Sigmoid colon (tissue), 7 donors: Measurements from ENCODE around the gene PCSK9. TPM values are rescaled to one million over a fixed set of nuclear protein-coding genes. Genes with fewer than 3 reads are reported as not detected.

Source experiments
- DNase-seq: peaks from one replicate; pipeline ENCODE4 v3.0.0-alpha.2; 2019
- H3K27ac ChIP-seq, 4 donors: fragments of 200-600 bp; sonication (generic); one replicate each; pipeline ENCODE4 v1.5.1; 2016 to 2019; ENCODE audit warnings: mild to moderate bottlenecking in 1 of 4
- H3K27me3 ChIP-seq, 3 donors: fragments of 200-600 bp; sonication (generic); one replicate each; pipeline ENCODE4 v1.5.1; 2019; ENCODE audit warnings: mild to moderate bottlenecking in 1 of 3
- H3K36me3 ChIP-seq, 4 donors: fragments of 200-600 bp; sonication (generic); one replicate each; pipeline ENCODE4 v1.5.1; 2016 to 2019
- H3K4me1 ChIP-seq, 4 donors: fragments of 200-600 bp; sonication (generic); one replicate each; pipeline ENCODE4 v1.5.1; 2017 to 2019
- H3K4me3 ChIP-seq, 4 donors: fragments of 200-600 bp; sonication (generic); one replicate each; pipeline ENCODE4 v1.5.1; 2017 to 2019; ENCODE audit warnings: mild to moderate bottlenecking in 2 of 4, moderate library complexity in 1 of 4
- H3K9me3 ChIP-seq, 4 donors: fragments of 200-600 bp in 3 of 4; sonication (generic) in 3 of 4; one replicate each; pipeline versions ENCODE4 v1.5.1 to v1.6.1; 2013 to 2019
- CTCF ChIP-seq, 4 experiments: fragments of 450-650 bp in 3 of 4; fragments of 200-600 bp in 1 of 4; IDR thresholded peaks; one replicate each; pipeline ENCODE4 v1.5.1; 2016 to 2019; ENCODE audit warnings: antibody characterized with exemption in 4 of 4, mild to moderate bottlenecking in 3 of 4, moderate library complexity in 2 of 4
- EP300 ChIP-seq, 4 donors: sonication (generic); formaldehyde crosslinking; IDR thresholded peaks; one replicate each; pipeline ENCODE4 v1.6.1; 2017; ENCODE audit warnings: antibody characterized with exemption in 4 of 4
- POLR2A ChIP-seq, 2 donors: fragments of 450-650 bp; IDR thresholded peaks; one replicate each; pipeline ENCODE4 v1.6.1; 2016; ENCODE audit warnings: antibody characterized with exemption in 2 of 2, mild to moderate bottlenecking in 2 of 2, moderate library complexity in 2 of 2
- POLR2AphosphoS5 ChIP-seq, 4 donors: sonication (generic); formaldehyde crosslinking; IDR thresholded peaks; one replicate each; pipeline ENCODE4 v1.6.1; 2017; ENCODE audit warnings: antibody characterized with exemption in 4 of 4
- WGBS, 2 donors: extraction: QIAGEN DNeasy Blood & Tissue Kit; methylation state at CpG; one replicate each; pipeline ENCODE4 v1.1.7; 2013; 5-methylcytosine and 5-hydroxymethylcytosine counted together
- intact Hi-C: fragments of 100-400 bp; cut with DNase I; formaldehyde crosslinking; loops from one replicate; pipeline ENCODE4 v1.15.1; 2023
- polyA plus RNA-seq, 3 donors: library from polyadenylated mRNA; stranded (reverse); fragments of 200-250 nt; gene quantifications; one replicate each; pipeline ENCODE4 v1.2.3, GENCODE V29; 2013
- total RNA-seq, 4 donors: library from RNA; depleted of rRNA; stranded (reverse); fragments of >200 nt; gene quantifications; one replicate each; pipeline ENCODE4 v1.1.0, GENCODE V29; 2016
- donor health status: healthy with polysubstance abuse.
- donor health status: Bipolar disorder and iron deficiency.
- donor health status: healthy.

The PCSK9 gene
- total and polyA plus RNA-seq, 7 donors = 0.28 to 41.9 (median 3.4) TPM; not detected in 3

DNA sequence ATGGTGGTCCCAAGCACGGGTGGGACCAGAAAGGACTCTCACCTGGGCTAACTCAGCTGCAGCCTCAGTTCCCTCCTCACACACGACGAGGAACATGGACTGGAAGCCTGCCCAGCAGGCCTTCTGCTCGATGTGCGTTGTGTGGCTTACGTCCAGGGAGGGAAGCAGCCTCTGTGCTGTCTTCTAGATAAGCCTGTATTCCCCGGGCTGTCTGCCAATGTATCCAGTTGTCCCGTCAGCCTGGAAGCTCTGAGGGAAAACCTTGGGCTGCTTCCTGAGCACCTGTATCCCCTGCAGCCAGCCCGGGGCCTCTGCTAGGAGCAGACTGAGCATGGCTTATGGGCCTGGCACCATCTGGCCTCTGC lies 10.5 kb downstream of the PCSK9 start:
- DNase-seq = no peak
- H3K36me3 ChIP-seq = no peaks in the 10 kb centered on the region
- H3K4me3 ChIP-seq = no peak overlapping the region
- no peak overlapping the region for H3K27ac ChIP-seq
- H3K27me3 ChIP-seq = no peaks in the 10 kb centered on the region
- TF ChIP-seq CTCF (IDR thresholded peaks at IDR 0.05) = no peak
- TF ChIP-seq POLR2A (IDR thresholded peaks at IDR 0.05) = no peak
- no peak for TF ChIP-seq EP300 (IDR thresholded peaks at IDR 0.05)
- peaks cover 0 to 9% (median 7%) of the 10 kb centered on the region in 4 donors for H3K4me1 ChIP-seq
- no peaks in the 10 kb centered on the region for H3K9me3 ChIP-seq
- 17 to 59% methylated on average over 9 of the region's 9 CpGs for WGBS, 2 donors
- intact Hi-C loops = no loop called here

DNA sequence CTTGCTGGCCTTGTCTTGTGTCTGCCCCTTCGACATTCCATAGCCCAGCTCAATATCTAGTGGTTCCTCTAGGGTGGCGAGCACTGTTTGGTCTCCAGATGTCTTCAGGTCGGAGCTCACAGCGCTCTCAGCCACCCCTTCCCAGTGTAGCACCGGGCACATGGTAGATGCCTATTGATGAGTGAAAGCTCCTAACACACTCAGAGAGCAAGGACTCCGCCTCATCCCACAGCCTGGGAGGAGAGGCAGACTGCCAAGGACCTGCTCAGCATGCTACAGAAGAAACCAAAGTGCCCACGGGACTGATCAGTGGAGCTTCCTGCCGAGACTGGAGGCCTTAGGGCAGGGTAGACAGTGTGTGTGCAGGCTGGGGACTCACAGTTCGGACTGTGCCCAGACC lies 10.9 kb downstream of the PCSK9 start:
- Histone ChIP-seq H3K36me3 (no peaks in the 10 kb centered on the region), H3K27me3 (no peaks in the 10 kb centered on the region), H3K4me1 (peaks cover 0 to 9% (median 7%) of the 10 kb centered on the region in 4 donors), H3K27ac (no peak overlapping the region), H3K4me3 (no peak overlapping the region), H3K9me3 (no peaks in the 10 kb centered on the region)
- DNase-seq = no peak
- TF ChIP-seq POLR2AphosphoS5 (IDR thresholded peaks at IDR 0.05) = no peak
- no peak for TF ChIP-seq CTCF (IDR thresholded peaks at IDR 0.05)
- no peak for TF ChIP-seq EP300 (IDR thresholded peaks at IDR 0.05)
- no peak for TF ChIP-seq POLR2A (IDR thresholded peaks at IDR 0.05)
- WGBS, 2 donors = 80 to 82% methylated on average over 9 of the region's 9 CpGs
- intact Hi-C loops = no loop called here

DNA sequence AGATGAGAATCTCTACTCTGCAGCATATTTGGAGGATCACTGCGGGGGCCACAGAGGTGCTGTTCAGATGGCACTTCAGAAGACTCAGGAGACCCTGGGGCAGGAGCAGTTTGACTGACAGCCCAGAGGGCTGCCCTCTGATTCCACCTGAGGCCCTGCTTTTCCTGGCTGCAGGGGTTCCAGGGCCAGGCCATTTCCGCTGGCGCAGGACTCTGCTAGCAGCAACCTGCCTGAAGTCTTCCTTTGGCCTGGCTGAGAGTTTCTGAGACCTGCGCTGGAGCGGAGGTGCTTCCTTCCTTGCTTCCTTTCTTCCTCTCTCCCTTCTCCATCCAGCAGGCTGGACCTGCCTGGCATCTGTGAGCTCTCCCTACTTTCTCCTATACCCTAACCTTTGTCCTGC lies 11.8 kb downstream of the PCSK9 start:
- no peaks in the 10 kb centered on the region for H3K36me3 ChIP-seq
- peaks cover 0 to 9% (median 7%) of the 10 kb centered on the region in 4 donors for H3K4me1 ChIP-seq
- no peaks in the 10 kb centered on the region for H3K27me3 ChIP-seq
- TF ChIP-seq CTCF (IDR thresholded peaks at IDR 0.05) = no peak
- TF ChIP-seq POLR2A (IDR thresholded peaks at IDR 0.05) = no peak
- no peak for TF ChIP-seq EP300 (IDR thresholded peaks at IDR 0.05)
- TF ChIP-seq POLR2AphosphoS5 (IDR thresholded peaks at IDR 0.05) = no peak
- 96% methylated on average over 5 of the region's 5 CpGs for WGBS, 2 donors
- no peak overlapping the region for H3K27ac ChIP-seq
- intact Hi-C loops = no loop called here
- no peaks in the 10 kb centered on the region for H3K9me3 ChIP-seq
- no peak overlapping the region for H3K4me3 ChIP-seq
- no peak for DNase-seq

- Histone ChIP-seq H3K9me3 (no peaks in the 10 kb centered on the region), H3K4me1 (peaks cover 0 to 9% (median 7%) of the 10 kb centered on the region in 4 donors), H3K27me3 (no peaks in the 10 kb centered on the region), H3K27ac (no peak overlapping the region), H3K36me3 (no peaks in the 10 kb centered on the region), H3K4me3 (no peak overlapping the region)
- TF ChIP-seq POLR2AphosphoS5 (IDR thresholded peaks at IDR 0.05) (no peak), EP300 (IDR thresholded peaks at IDR 0.05) (no peak), POLR2A (IDR thresholded peaks at IDR 0.05) (no peak), CTCF (IDR thresholded peaks at IDR 0.05) (no peak)
- intact Hi-C loops = no loop called here
- WGBS, 2 donors = 75 to 78% methylated on average over 9 of the region's 9 CpGs
- DNase-seq = no peak
Observed at GRCh38 chr1:55051621-55052020, 12.3 kb downstream of the PCSK9 start.
